Parathyroid adenoma (tissue), 2 donors: ENCODE results near the gene FOXO1.

Source experiments
- H2AFZ ChIP-seq: fragments of 300-600 bp; sonication (generic); one replicate; pipeline ENCODE4 v1.7.0; 2017; ENCODE audit warnings: antibody characterized with exemption, mild to moderate bottlenecking
- H3K27ac ChIP-seq: fragments of 300-600 bp; sonication (generic); one replicate; pipeline ENCODE4 v1.7.0; 2017
- H3K27me3 ChIP-seq: fragments of 300-600 bp; sonication (generic); one replicate; pipeline ENCODE4 v1.7.0; 2017; ENCODE audit warnings: low read length; ENCODE audit not compliant: control insufficient read depth, insufficient read depth
- H3K36me3 ChIP-seq: fragments of 300-600 bp; sonication (generic); one replicate; pipeline ENCODE4 v1.7.0; 2017; ENCODE audit warnings: low read length; ENCODE audit not compliant: control insufficient read depth, insufficient read depth
- H3K4me1 ChIP-seq: fragments of 300-600 bp; sonication (generic); one replicate; pipeline ENCODE4 v1.7.0; 2017; ENCODE audit warnings: control low read depth
- H3K4me2 ChIP-seq: fragments of 300-600 bp; sonication (generic); one replicate; pipeline ENCODE4 v1.7.0; 2017; ENCODE audit warnings: low read length
- H3K4me3 ChIP-seq: fragments of 300-600 bp; sonication (generic); one replicate; pipeline ENCODE4 v1.7.0; 2017; ENCODE audit warnings: low read depth, low read length
- H3K79me2 ChIP-seq: fragments of 300-600 bp; sonication (generic); one replicate; pipeline ENCODE4 v1.7.0; 2017; ENCODE audit warnings: control low read depth
- H3K9ac ChIP-seq: fragments of 300-600 bp; sonication (generic); one replicate; pipeline ENCODE4 v1.7.0; 2017; ENCODE audit warnings: mild to moderate bottlenecking
- H3K9me3 ChIP-seq: fragments of 300-600 bp; sonication (generic); one replicate; pipeline ENCODE4 v1.7.0; 2017; ENCODE audit warnings: low read length; ENCODE audit not compliant: control insufficient read depth
- CTCF ChIP-seq: fragments of 300-600 bp; sonication (generic); IDR thresholded peaks from one replicate; pipeline ENCODE4 v1.7.0; 2017; ENCODE audit warnings: antibody characterized with exemption, mild to moderate bottlenecking
- donor health status: primary hyperparathyroidism.

FOXO1 gene

GRCh38 chr13:40662866-40663265 is 3.6 kb downstream of the FOXO1 start:
- no peak overlapping the region for H3K4me3 ChIP-seq
- no peak for TF ChIP-seq CTCF
- H2AFZ ChIP-seq, result no peak overlapping the region
- peak overlapping the region; percentile 19 for H3K27ac ChIP-seq
- H3K27me3 ChIP-seq, result no peaks in the 10 kb centered on the region
- no peaks in the 10 kb centered on the region for H3K79me2 ChIP-seq
- H3K4me2 ChIP-seq, result peak overlapping the region; percentile 11
- no peaks in the 10 kb centered on the region for H3K36me3 ChIP-seq
- no peak overlapping the region for H3K9ac ChIP-seq
- H3K4me1 ChIP-seq, result no peaks in the 10 kb centered on the region
- no peaks in the 10 kb centered on the region for H3K9me3 ChIP-seq

- no peaks in the 10 kb centered on the region for H3K27me3 ChIP-seq
- H3K4me3 ChIP-seq, result no peak overlapping the region
- no peaks in the 10 kb centered on the region for H3K36me3 ChIP-seq
- no peaks in the 10 kb centered on the region for H3K9me3 ChIP-seq
- H3K27ac ChIP-seq, result no peak overlapping the region
- H3K4me2 ChIP-seq, result peak overlapping the region; percentile 11
- H3K79me2 ChIP-seq, result no peaks in the 10 kb centered on the region
- no peak for TF ChIP-seq CTCF
- H3K9ac ChIP-seq, result no peak overlapping the region
- no peaks in the 10 kb centered on the region for H3K4me1 ChIP-seq
- H2AFZ ChIP-seq, result no peak overlapping the region
Measured at GRCh38 chr13:40661875-40662665, 4.4 kb downstream of the FOXO1 start.

- Histone ChIP-seq H3K4me2 (no peak overlapping the region), H3K4me1 (no peaks in the 10 kb centered on the region), H3K79me2 (no peaks in the 10 kb centered on the region), H3K27me3 (no peaks in the 10 kb centered on the region), H3K36me3 (no peaks in the 10 kb centered on the region), H3K9ac (no peak overlapping the region), H3K9me3 (no peaks in the 10 kb centered on the region), H3K27ac (no peak overlapping the region), H2AFZ (no peak overlapping the region), H3K4me3 (no peak overlapping the region)
- TF ChIP-seq CTCF, result no peak
Measured at GRCh38 chr13:40660692-40661091, 5.7 kb downstream of the FOXO1 start.

GRCh38 chr13:40660141-40660664 is 6.2 kb downstream of the FOXO1 start:
- H3K4me1 ChIP-seq, result no peaks in the 10 kb centered on the region
- H2AFZ ChIP-seq, result no peak overlapping the region
- no peak overlapping the region for H3K9ac ChIP-seq
- H3K9me3 ChIP-seq, result no peaks in the 10 kb centered on the region
- TF ChIP-seq CTCF, result no peak
- no peaks in the 10 kb centered on the region for H3K36me3 ChIP-seq
- no peak overlapping the region for H3K27ac ChIP-seq
- H3K4me2 ChIP-seq, result no peak overlapping the region
- H3K79me2 ChIP-seq, result no peaks in the 10 kb centered on the region
- no peak overlapping the region for H3K4me3 ChIP-seq
- no peaks in the 10 kb centered on the region for H3K27me3 ChIP-seq

GRCh38 chr13:40657951-40658350 is 8.5 kb downstream of the FOXO1 start:
- no peaks in the 10 kb centered on the region for H3K79me2 ChIP-seq
- H2AFZ ChIP-seq, result no peak overlapping the region
- H3K9me3 ChIP-seq, result no peaks in the 10 kb centered on the region
- H3K27ac ChIP-seq, result no peak overlapping the region
- no peaks in the 10 kb centered on the region for H3K27me3 ChIP-seq
- H3K4me1 ChIP-seq, result no peaks in the 10 kb centered on the region
- H3K9ac ChIP-seq, result no peak overlapping the region
- no peak overlapping the region for H3K4me3 ChIP-seq
- no peak for TF ChIP-seq CTCF
- H3K4me2 ChIP-seq, result no peak overlapping the region
- no peaks in the 10 kb centered on the region for H3K36me3 ChIP-seq
